CD8-positive, alpha-beta memory T cell (primary cell): Measurements from ENCODE around the gene ABR. TPM values are rescaled to one million over a fixed set of nuclear protein-coding genes. Genes with fewer than 3 reads are reported as not detected.

ENCODE experiments used
- CTCF ChIA-PET: fragments of 350-600 bp; sonication (Branson Sonifier 250); formaldehyde crosslinking; loops from one replicate; lab custom pipeline; 2021; ENCODE audit warnings: antibody characterized with exemption; lab: Charles Lee
- POLR2A ChIA-PET: fragments of 350-600 bp; sonication (Branson Sonifier 250); formaldehyde crosslinking; loops from one replicate; lab custom pipeline; 2021; ENCODE audit warnings: antibody characterized with exemption; lab: Charles Lee
- DNase-seq, 5 donors: peaks; one replicate each; pipeline versions ENCODE4 v3.0.0 to v3.0.0-alpha.2; 2020 to 2022; ENCODE audit warnings: mixed read lengths in 1 of 5
- H3K27ac ChIP-seq: one replicate; pipeline ENCODE4 v1.7.0; 2013; ENCODE audit warnings: low read depth, mild to moderate bottlenecking, low read length, moderate library complexity
- H3K27me3 ChIP-seq: 2 replicates; pipeline ENCODE4 v1.7.0; 2013; ENCODE audit warnings: low read length, mild to moderate bottlenecking; ENCODE audit not compliant: insufficient read depth, poor library complexity, severe bottlenecking
- H3K36me3 ChIP-seq: 2 replicates; pipeline ENCODE4 v1.7.0; 2013; ENCODE audit warnings: mild to moderate bottlenecking, low read length, moderate library complexity; ENCODE audit not compliant: insufficient read depth
- H3K4me1 ChIP-seq: 2 replicates; pipeline ENCODE4 v1.7.0; 2013; ENCODE audit warnings: mild to moderate bottlenecking, low read length, moderate library complexity; ENCODE audit not compliant: insufficient read depth
- H3K4me3 ChIP-seq: 2 replicates; pipeline ENCODE4 v1.7.0; 2013; ENCODE audit warnings: mild to moderate bottlenecking, low read length
- H3K9me3 ChIP-seq: 2 replicates; pipeline ENCODE4 v1.7.0; 2013; ENCODE audit warnings: mild to moderate bottlenecking, low read length
- H3K27ac Mint-ChIP-seq, 8 donors: one replicate each; pipeline ENCODE4 v1.8.0; 2020 to 2021; ENCODE audit warnings: mixed read lengths in 8 of 8, mild to moderate bottlenecking in 6 of 8, inconsistent platforms in 3 of 8, moderate library complexity in 3 of 8
- H3K27me3 Mint-ChIP-seq, 2 donors: one replicate each; pipeline ENCODE4 v1.8.0; 2020 to 2021; ENCODE audit warnings: mixed read lengths in 2 of 2, mild to moderate bottlenecking in 1 of 2, moderate library complexity in 1 of 2
- H3K36me3 Mint-ChIP-seq, 3 donors: one replicate each; pipeline ENCODE4 v1.8.0; 2020 to 2021; ENCODE audit warnings: mixed read lengths in 3 of 3, inconsistent platforms in 1 of 3, mild to moderate bottlenecking in 1 of 3
- H3K4me1 Mint-ChIP-seq, 3 donors: one replicate each; pipeline ENCODE4 v1.8.0; 2020 to 2021; ENCODE audit warnings: mixed read lengths in 3 of 3, inconsistent platforms in 1 of 3, mild to moderate bottlenecking in 1 of 3
- H3K4me3 Mint-ChIP-seq, 7 donors: one replicate each; pipeline ENCODE4 v1.8.0; 2020 to 2021; ENCODE audit warnings: mixed read lengths in 7 of 7, mild to moderate bottlenecking in 6 of 7, moderate library complexity in 4 of 7, inconsistent platforms in 2 of 7
- H3K9me3 Mint-ChIP-seq, 5 donors: one replicate each; pipeline ENCODE4 v1.8.0; 2020 to 2022; ENCODE audit warnings: mixed read lengths in 5 of 5, mild to moderate bottlenecking in 3 of 5, moderate library complexity in 2 of 5, inconsistent platforms in 1 of 5
- polyA plus RNA-seq: library from polyadenylated mRNA; unstranded; fragments of 300-500 nt; fragmentation: Illumina TruSeq; gene quantifications from one replicate; pipeline ENCODE4 v1.2.3, GENCODE V29; 2021
- total RNA-seq, 2 experiments: library from RNA; stranded (reverse); gene quantifications; one replicate each; pipeline ENCODE4 v1.2.3, GENCODE V29; 2021

ABR gene
- total and polyA plus RNA-seq, 3 experiments from 2014 or later: 26.9 to 60.8 (median 60.4) TPM

GRCh38 chr17:1058423-1059130, 121.2 kb downstream of the ABR start:
- POLR2A ChIA-PET: no interaction called here

DNA sequence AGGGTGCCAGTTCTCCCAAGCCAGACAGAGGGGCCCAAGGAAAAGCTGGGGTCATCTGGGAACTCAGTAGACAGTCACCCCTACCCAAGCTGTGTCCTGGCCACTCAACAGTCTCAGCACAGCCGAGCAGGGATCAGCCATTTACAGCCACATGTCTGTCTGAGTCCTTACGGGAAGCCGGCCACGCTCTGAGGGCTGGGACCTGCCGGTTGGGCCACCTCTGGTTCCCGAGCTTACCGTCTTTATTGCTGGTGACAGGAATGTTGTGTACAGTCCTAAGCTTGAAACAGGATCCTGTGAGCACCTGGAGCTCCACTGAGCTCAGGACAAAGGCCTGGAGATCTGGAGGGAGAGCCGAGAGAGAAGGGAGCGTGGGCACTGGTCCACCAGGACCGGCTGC, 123.0 kb downstream of the ABR start:
- DNase-seq: no peak
- POLR2A ChIA-PET: no interaction called here
- Histone ChIP-seq H3K27me3 (no peaks in the 10 kb centered on the region), H3K36me3 (no peaks in the 10 kb centered on the region), H3K9me3 (no peaks in the 10 kb centered on the region), H3K27ac (no peak overlapping the region), H3K4me3 (no peak overlapping the region), H3K4me1 (no peaks in the 10 kb centered on the region)
- H3K4me1 Mint-ChIP-seq: no peaks in the 10 kb centered on the region
- CTCF ChIA-PET: interaction anchor here (1.0 to 2.5 kb wide), 7 partner anchors 9 to 670 kb away, joined by 3 to 9 read pairs (median 3); no protein-coding TSS in a partner anchor
- peak overlapping the region in 2 of 8 donors; percentile 24 to 92 for H3K27ac Mint-ChIP-seq
- no peaks in the 10 kb centered on the region for H3K9me3 Mint-ChIP-seq
- no peak overlapping the region for H3K4me3 Mint-ChIP-seq
- H3K36me3 Mint-ChIP-seq: peaks cover 22 to 63% (median 23%) of the 10 kb centered on the region in 3 donors
- H3K27me3 Mint-ChIP-seq: no peaks in the 10 kb centered on the region

More at GRCh38 chr17:1058423-1059130, 121.2 kb downstream of the ABR start:
- H3K27me3 Mint-ChIP-seq: no peaks in the 10 kb centered on the region
- CTCF ChIA-PET: interaction anchor here (0.6 to 1.2 kb wide), 4 partner anchors 15 to 327 kb away, joined by 3 to 5 read pairs (median 3); no protein-coding TSS in a partner anchor
- H3K36me3 Mint-ChIP-seq: peaks cover 23 to 62% (median 25%) of the 10 kb centered on the region in 3 donors
- H3K4me1 Mint-ChIP-seq: no peaks in the 10 kb centered on the region
- no peak overlapping the region for H3K27ac ChIP-seq
- no peaks in the 10 kb centered on the region for H3K9me3 ChIP-seq
- H3K4me3 ChIP-seq: no peak overlapping the region
- H3K4me1 ChIP-seq: no peaks in the 10 kb centered on the region
- H3K4me3 Mint-ChIP-seq: no peak overlapping the region
- peak in 1 of 5 donors; percentile 59 for DNase-seq
- H3K9me3 Mint-ChIP-seq: no peaks in the 10 kb centered on the region
- H3K36me3 ChIP-seq: peaks cover 5% of the 10 kb centered on the region
- H3K27me3 ChIP-seq: no peaks in the 10 kb centered on the region
- H3K27ac Mint-ChIP-seq: peak overlapping the region in 1 of 8 donors; percentile 47

DNA sequence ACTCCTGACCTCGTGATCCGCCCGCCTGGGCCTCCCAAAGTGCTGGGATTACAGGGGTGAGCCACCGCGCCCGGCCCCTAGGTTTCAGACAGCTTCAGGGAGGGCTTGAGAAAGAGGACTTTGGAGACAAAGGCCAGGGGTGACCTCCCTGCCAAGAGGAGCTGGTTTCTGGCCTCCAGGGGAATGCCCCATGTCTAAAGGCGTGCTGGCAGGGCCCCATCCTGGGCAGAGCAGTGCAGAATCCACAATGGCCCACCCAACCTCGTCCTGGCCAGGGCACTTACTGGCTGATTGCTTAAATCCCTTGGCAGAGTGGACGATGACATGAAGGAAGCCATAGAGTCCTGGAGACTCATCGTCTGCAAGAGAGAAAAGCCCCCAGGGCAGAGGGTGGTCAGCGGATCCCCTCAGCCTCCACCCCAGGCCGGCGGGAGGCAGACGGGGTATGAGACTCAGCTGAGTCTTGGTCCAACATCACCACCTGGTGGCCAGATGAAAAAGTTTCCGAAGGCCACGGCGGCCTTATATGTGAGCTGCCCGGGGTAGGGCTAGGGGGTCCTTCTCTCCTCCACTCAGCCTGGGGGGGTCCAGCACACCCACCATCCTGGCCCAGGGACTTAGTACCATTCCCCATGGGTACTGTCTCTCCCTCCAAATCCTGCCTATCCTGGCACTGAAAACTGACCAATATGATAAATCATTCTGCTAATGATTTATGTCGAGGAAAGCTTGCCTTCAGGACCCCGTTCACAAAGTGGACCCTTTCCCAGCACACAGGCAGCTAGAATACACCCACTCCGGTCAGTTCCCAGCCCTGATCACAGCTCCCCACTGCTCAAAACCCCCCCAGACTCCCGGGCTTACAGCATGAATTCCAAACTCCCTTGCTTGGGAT, 123.8 kb downstream of the ABR start:
- Histone ChIP-seq H3K27me3 (no peaks in the 10 kb centered on the region), H3K27ac (no peak overlapping the region), H3K4me3 (no peak overlapping the region), H3K4me1 (no peaks in the 10 kb centered on the region), H3K36me3 (no peaks in the 10 kb centered on the region), H3K9me3 (no peaks in the 10 kb centered on the region)
- Mint-ChIP-seq H3K27me3 (no peaks in the 10 kb centered on the region), H3K9me3 (no peaks in the 10 kb centered on the region), H3K4me3 (peak overlapping the region in 1 of 7 donors; percentile 27), H3K36me3 (peaks cover 22 to 58% (median 23%) of the 10 kb centered on the region in 3 donors), H3K4me1 (no peaks in the 10 kb centered on the region), H3K27ac (peak overlapping the region in 3 of 8 donors; percentile 54 to 92 (median 73))
- peak in 3 of 5 donors; percentile 9 to 59 (median 20) for DNase-seq
- ChIA-PET POLR2A (interaction anchor here (0.5 to 0.6 kb wide), 2 partner anchors 153 to 342 kb away, joined by 3 to 5 read pairs; no protein-coding TSS in a partner anchor), CTCF (interaction anchor here (1.0 to 2.5 kb wide), 7 partner anchors 8 to 670 kb away, joined by 3 to 9 read pairs (median 3); no protein-coding TSS in a partner anchor)

DNA sequence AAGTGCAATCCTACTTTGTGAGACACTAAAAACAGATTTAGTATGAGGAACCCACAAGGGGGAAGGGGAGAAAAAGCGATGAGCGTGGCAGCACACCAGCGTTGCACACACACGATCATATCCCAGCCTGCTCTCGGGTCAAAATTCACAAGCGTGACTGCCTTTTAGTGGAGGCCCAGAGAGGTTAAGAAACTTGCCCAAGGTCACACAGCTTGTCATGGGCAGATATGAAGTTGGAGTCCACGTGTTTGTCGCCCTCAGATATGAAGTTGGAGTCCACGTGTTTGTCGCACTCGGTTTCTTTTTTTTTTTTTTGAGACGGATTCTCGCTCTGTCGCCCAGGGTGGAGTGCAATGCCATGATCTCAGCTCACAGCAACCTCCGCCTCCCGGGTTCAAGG, 124.5 kb downstream of the ABR start:
- H3K27me3 Mint-ChIP-seq: no peaks in the 10 kb centered on the region
- Histone ChIP-seq H3K9me3 (no peaks in the 10 kb centered on the region), H3K4me3 (no peak overlapping the region), H3K4me1 (no peaks in the 10 kb centered on the region), H3K36me3 (no peaks in the 10 kb centered on the region), H3K27me3 (no peaks in the 10 kb centered on the region), H3K27ac (no peak overlapping the region)
- ChIA-PET CTCF (interaction anchor here (2.5 kb wide), 1 partner anchor 11 kb away, joined by 9 read pairs; no protein-coding TSS in a partner anchor), POLR2A (no interaction called here)
- peaks cover 22 to 57% (median 23%) of the 10 kb centered on the region in 3 donors for H3K36me3 Mint-ChIP-seq
- no peaks in the 10 kb centered on the region for H3K4me1 Mint-ChIP-seq
- H3K27ac Mint-ChIP-seq: no peak overlapping the region
- no peaks in the 10 kb centered on the region for H3K9me3 Mint-ChIP-seq
- H3K4me3 Mint-ChIP-seq: no peak overlapping the region
- DNase-seq: no peak

GRCh38 chr17:1054656-1055055, 125.1 kb downstream of the ABR start:
- no peak for DNase-seq
- no peaks in the 10 kb centered on the region for H3K4me1 Mint-ChIP-seq
- Histone ChIP-seq H3K9me3 (no peaks in the 10 kb centered on the region), H3K36me3 (no peaks in the 10 kb centered on the region), H3K4me1 (no peaks in the 10 kb centered on the region), H3K4me3 (no peak overlapping the region), H3K27me3 (no peaks in the 10 kb centered on the region), H3K27ac (no peak overlapping the region)
- H3K9me3 Mint-ChIP-seq: no peaks in the 10 kb centered on the region
- no peaks in the 10 kb centered on the region for H3K27me3 Mint-ChIP-seq
- ChIA-PET CTCF (interaction anchor here (2.5 kb wide), 1 partner anchor 10 kb away, joined by 9 read pairs; no protein-coding TSS in a partner anchor), POLR2A (no interaction called here)
- peak overlapping the region in 1 of 8 donors; percentile 63 for H3K27ac Mint-ChIP-seq
- no peak overlapping the region for H3K4me3 Mint-ChIP-seq
- H3K36me3 Mint-ChIP-seq: peaks cover 21 to 58% (median 23%) of the 10 kb centered on the region in 3 donors

GRCh38 chr17:1053661-1054360, 126.0 kb downstream of the ABR start:
- CTCF ChIA-PET: no interaction called here
- no peaks in the 10 kb centered on the region for H3K4me1 ChIP-seq

DNA sequence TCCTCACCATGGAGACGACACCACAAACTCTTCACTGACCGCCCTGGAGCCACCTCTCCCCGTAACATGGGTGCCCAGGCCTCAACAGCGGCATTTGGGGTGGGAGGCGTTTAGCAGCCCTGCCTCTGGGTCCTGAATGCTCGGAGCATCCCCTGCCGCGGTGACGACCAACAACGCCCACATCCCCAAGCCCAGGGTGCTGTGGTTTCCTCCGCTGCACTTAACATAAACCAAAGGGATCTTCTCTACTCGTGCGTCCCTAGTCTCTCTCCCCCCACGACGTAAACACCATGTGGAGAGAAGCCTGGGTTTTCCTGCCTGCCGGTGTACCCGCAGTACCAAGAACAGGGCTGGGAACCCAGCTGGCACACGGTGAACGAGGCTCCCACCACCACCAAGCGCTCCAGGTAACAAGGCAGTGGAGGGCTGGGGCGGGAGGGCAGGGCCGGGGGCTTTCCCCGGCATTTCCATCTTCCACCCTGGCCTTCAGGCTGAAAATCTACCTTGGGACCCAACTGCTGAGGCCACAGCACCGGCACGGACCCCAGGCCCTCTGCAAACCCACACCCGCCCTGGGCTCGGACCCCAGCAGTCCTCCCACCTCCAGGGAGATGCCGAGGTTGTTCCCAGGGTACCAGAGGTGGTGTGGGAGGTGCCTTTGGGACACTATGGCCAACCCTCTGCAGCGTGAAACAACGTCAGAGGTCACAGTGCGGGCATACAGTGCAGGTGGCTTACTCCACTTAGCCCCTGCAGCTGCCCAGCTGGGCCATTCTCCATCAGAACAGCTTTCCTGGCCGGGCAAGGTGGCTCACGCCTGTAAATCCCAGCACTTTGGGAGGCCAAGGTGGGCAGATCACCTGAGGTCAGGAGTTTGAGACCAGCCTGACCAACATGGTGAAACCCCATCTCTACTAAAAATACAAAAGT, 128.5 kb downstream of the ABR start:
- no peak overlapping the region for H3K4me3 Mint-ChIP-seq
- no peaks in the 10 kb centered on the region for H3K4me1 ChIP-seq
- H3K27ac ChIP-seq: no peak overlapping the region
- H3K27ac Mint-ChIP-seq: peak overlapping the region in 1 of 8 donors; percentile 61
- H3K36me3 ChIP-seq: no peaks in the 10 kb centered on the region
- CTCF ChIA-PET: no interaction called here
- no peak overlapping the region for H3K4me3 ChIP-seq
- no peaks in the 10 kb centered on the region for H3K4me1 Mint-ChIP-seq
- H3K27me3 Mint-ChIP-seq: no peaks in the 10 kb centered on the region
- H3K9me3 Mint-ChIP-seq: no peaks in the 10 kb centered on the region
- DNase-seq: no peak
- H3K36me3 Mint-ChIP-seq: peaks cover 0 to 57% (median 4%) of the 10 kb centered on the region in 3 donors
- POLR2A ChIA-PET: no interaction called here
- H3K27me3 ChIP-seq: no peaks in the 10 kb centered on the region
- H3K9me3 ChIP-seq: no peaks in the 10 kb centered on the region

More at GRCh38 chr17:1053661-1054360, 126.0 kb downstream of the ABR start:
- POLR2A ChIA-PET: no interaction called here
- Mint-ChIP-seq H3K4me3 (no peak overlapping the region), H3K9me3 (no peaks in the 10 kb centered on the region), H3K4me1 (no peaks in the 10 kb centered on the region), H3K27ac (peak overlapping the region in 1 of 8 donors; percentile 43), H3K36me3 (peaks cover 12 to 56% (median 14%) of the 10 kb centered on the region in 3 donors), H3K27me3 (no peaks in the 10 kb centered on the region)
- H3K9me3 ChIP-seq: no peaks in the 10 kb centered on the region
- no peak overlapping the region for H3K4me3 ChIP-seq
- no peak overlapping the region for H3K27ac ChIP-seq
- no peaks in the 10 kb centered on the region for H3K36me3 ChIP-seq
- H3K27me3 ChIP-seq: no peaks in the 10 kb centered on the region
- no peak for DNase-seq
